Thyroid gland (tissue), 4 donors: ENCODE results near the gene SFXN2. TPM values are rescaled to one million over a fixed set of nuclear protein-coding genes. Genes with fewer than 3 reads are reported as not detected.
A peak's percentile ranks its signal among the peaks of the same experiment; 100 is the strongest.

Source experiments
- DNase-seq, 2 donors: peaks; one replicate each; pipeline ENCODE4 v3.0.0-alpha.2; 2019
- H3K27ac ChIP-seq, 3 donors: fragments of 200-600 bp; sonication (generic); 1 replicate in 2 of 3; 2 replicates in 1 of 3; pipeline ENCODE4 v1.5.1; 2016 to 2019; ENCODE audit warnings: mild to moderate bottlenecking in 1 of 3, moderate library complexity in 1 of 3
- H3K27me3 ChIP-seq: fragments of 200-600 bp; sonication (generic); one replicate; pipeline ENCODE4 v1.5.1; 2019
- H3K36me3 ChIP-seq, 2 donors: fragments of 200-600 bp; sonication (generic); one replicate each; pipeline ENCODE4 v1.5.1; 2016 to 2019
- H3K4me1 ChIP-seq, 2 donors: fragments of 200-600 bp; sonication (generic); one replicate each; pipeline ENCODE4 v1.5.1; 2017 to 2019
- H3K4me3 ChIP-seq, 3 donors: fragments of 200-600 bp; sonication (generic); replicated peaks in 1 of 3; 1 replicate in 2 of 3; 2 replicates in 1 of 3; pipeline ENCODE4 v1.5.1; 2016; ENCODE audit warnings: mild to moderate bottlenecking in 1 of 3
- H3K9me3 ChIP-seq: fragments of 200-600 bp; sonication (generic); one replicate; pipeline ENCODE4 v1.5.1; 2017
- CTCF ChIP-seq, 6 experiments: fragments of 200-600 bp in 3 of 6; fragments of 450-650 bp in 3 of 6; sonication (generic) in 3 of 6; IDR thresholded peaks; one replicate each; pipeline ENCODE4 v1.5.1; 2016 to 2019; ENCODE audit warnings: antibody characterized with exemption in 6 of 6, mild to moderate bottlenecking in 2 of 6, inconsistent platforms in 1 of 6, moderate library complexity in 1 of 6
- POLR2A ChIP-seq, 2 donors: fragments of 450-650 bp; IDR thresholded peaks; one replicate each; pipeline ENCODE4 v1.6.1; 2017; ENCODE audit warnings: antibody characterized with exemption in 2 of 2, mild to moderate bottlenecking in 2 of 2, moderate library complexity in 1 of 2
- WGBS, 2 donors: methylation state at CpG; one replicate each; pipeline ENCODE4 v1.1.5; 2017; 5-methylcytosine and 5-hydroxymethylcytosine counted together
- intact Hi-C: fragments of 100-400 bp; cut with DNase I; formaldehyde crosslinking; loops from one replicate; pipeline ENCODE4 v1.15.1; 2023
- total RNA-seq, 4 donors: library from RNA; depleted of rRNA; stranded (reverse); fragments of >200 nt; gene quantifications; one replicate each; pipeline ENCODE4 v1.2.3, GENCODE V29; 2016

Gene SFXN2
- total RNA-seq, 4 donors from 2014 or later = 5.1 to 38.4 (median 20.9) TPM

- WGBS, 2 donors = 96 to 97% methylated on average over 4 of the region's 4 CpGs
- Histone ChIP-seq H3K4me1 (peaks cover 9% of the 10 kb centered on the region in 2 donors), H3K9me3 (no peaks in the 10 kb centered on the region), H3K36me3 (no peaks in the 10 kb centered on the region), H3K27ac (no peak overlapping the region), H3K4me3 (no peak overlapping the region), H3K27me3 (no peaks in the 10 kb centered on the region)
- no peak for TF ChIP-seq CTCF (IDR thresholded peaks at IDR 0.05)
- intact Hi-C loops = no loop called here
- DNase-seq = no peak
These were observed 9.6 kb downstream of the SFXN2 start for GRCh38 chr10:102723989-102724388.

DNA sequence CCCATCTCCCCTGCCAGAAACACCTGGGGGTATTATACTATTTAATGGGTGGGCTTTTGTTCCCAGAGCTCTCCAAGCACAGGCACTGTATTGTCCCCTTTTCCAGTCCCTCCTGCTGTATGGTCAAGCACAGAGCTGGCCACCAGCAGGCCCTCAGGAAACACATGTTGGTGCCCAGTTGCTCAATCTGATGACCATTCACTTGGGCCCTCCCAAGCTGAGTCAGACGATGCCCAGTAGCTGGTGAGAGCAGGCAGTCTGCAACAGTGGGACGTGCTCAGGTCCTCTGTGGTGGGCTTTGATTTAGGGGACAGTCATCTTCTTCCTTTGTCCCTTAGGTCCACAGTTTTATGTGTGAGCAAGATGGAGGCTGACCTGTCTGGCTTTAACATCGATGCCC lies 11.8 kb downstream of the SFXN2 start:
- no peak overlapping the region for H3K4me3 ChIP-seq
- WGBS, 2 donors = 82% methylated on average over 3 of the region's 3 CpGs
- H3K9me3 ChIP-seq = no peaks in the 10 kb centered on the region
- no peaks in the 10 kb centered on the region for H3K36me3 ChIP-seq
- H3K27me3 ChIP-seq = no peaks in the 10 kb centered on the region
- no peak for TF ChIP-seq CTCF (IDR thresholded peaks at IDR 0.05)
- TF ChIP-seq POLR2A (IDR thresholded peaks at IDR 0.05) = no peak
- H3K4me1 ChIP-seq = peaks cover 5 to 10% of the 10 kb centered on the region in 2 donors
- DNase-seq = no peak
- H3K27ac ChIP-seq = peak overlapping the region in 1 of 3 donors; percentile 22
- intact Hi-C loops = loop anchor here (5.0 kb wide), 3 partner anchors 111 to 341 kb away; partner anchors contain the start of gene CYP17A1

DNA sequence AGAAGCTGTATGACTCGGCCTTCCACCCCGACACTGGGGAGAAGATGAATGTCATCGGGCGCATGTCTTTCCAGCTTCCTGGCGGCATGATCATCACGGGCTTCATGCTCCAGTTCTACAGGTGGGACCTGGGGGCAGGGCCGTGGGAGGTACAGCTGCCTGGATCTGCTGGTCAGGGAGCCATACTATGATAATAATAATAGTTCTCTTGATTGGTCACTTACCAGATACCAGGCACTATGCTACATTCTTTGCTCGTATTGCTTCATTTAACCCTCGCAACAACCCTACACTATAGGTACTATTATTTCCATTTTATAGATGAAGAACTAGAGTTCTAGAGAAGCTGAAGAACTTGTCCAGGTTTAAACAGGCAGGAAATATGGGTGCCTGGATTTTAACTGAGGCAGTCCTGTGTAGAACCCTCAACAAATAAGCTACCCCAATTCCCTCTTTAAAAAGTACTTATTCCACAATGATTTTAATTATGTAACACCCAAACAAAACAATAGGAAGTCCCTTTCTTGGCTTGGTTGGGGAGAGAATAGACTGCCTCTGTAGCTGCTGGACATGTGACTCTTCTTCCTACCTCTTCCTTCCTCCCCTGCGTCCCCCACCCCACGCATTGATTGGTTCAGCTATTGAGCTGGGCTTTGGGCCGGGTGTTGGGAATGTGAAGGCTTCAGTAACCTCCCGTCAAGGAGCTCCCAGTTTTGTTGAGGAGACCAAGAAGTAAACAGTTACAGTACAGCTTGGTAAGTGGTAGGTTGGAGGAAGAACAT lies 12.8 kb downstream of the SFXN2 start:
- no peak for TF ChIP-seq CTCF (IDR thresholded peaks at IDR 0.05)
- TF ChIP-seq POLR2A (IDR thresholded peaks at IDR 0.05) = no peak
- H3K9me3 ChIP-seq = no peaks in the 10 kb centered on the region
- no peak for DNase-seq
- intact Hi-C loops = loop anchor here (5.0 kb wide), 3 partner anchors 110 to 340 kb away; partner anchors contain the start of gene CYP17A1
- H3K4me3 ChIP-seq = no peak overlapping the region
- H3K27me3 ChIP-seq = no peaks in the 10 kb centered on the region
- WGBS, 2 donors = 77 to 80% methylated on average over 13 of the region's 13 CpGs
- H3K36me3 ChIP-seq = no peaks in the 10 kb centered on the region
- H3K4me1 ChIP-seq = peaks cover 14 to 20% of the 10 kb centered on the region in 2 donors
- H3K27ac ChIP-seq = peak overlapping the region in 1 of 3 donors; percentile 17

DNA sequence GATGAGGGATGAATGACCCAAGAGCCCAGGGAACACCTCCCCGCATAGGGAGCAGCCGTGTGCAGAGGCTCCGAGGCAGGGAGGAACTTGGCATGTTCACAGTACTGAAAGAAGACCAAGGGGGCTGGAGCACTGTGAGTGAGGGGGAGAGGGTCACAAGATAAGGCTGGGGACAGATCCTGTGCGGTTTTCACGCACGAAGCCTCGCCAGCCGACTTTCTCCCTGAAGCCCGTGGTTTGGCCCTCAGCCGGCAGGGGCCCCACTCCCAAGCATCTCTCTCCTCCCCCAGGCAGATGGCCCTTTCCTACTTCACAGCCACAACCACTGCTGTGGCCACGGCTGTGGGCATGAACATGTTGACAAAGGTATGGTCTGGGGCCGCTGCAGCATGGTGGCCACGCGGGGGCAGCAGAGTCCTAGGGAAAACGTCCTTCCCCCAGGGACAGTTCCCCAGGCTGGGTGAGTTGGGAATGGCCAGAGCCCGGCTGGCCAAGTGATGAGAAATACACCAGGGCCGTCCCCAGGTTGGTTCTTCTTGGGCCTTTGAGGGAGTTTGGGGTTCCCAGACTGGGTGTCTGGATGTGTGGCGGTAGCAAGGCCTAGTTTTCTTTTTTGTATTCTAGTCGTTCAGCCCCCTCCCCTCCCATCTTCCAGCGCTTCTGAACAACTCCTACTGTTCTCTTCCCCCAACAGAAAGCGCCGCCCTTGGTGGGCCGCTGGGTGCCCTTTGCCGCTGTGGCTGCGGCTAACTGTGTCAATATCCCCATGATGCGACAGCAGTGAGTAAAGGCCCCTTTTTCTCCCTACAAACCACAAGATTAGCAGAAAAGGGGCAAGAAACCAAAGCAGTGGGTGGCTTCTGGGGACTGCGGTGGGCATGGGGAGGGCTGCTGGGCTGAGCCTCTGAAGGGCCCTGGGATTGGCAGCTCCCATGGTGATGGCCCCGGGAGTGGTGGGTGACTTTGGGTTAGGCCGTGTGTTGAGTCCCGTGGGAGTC lies 14.9 kb downstream of the SFXN2 start:
- H3K4me3 ChIP-seq = no peak overlapping the region
- peak overlapping the region in 1 of 3 donors; percentile 79 for H3K27ac ChIP-seq
- intact Hi-C loops = loop anchor here (5.0 kb wide), 3 partner anchors 108 to 338 kb away; partner anchors contain the start of gene CYP17A1
- TF ChIP-seq CTCF (IDR thresholded peaks at IDR 0.05) = peak; percentile 77 to 94 (median 90)
- TF ChIP-seq POLR2A (IDR thresholded peaks at IDR 0.05) = no peak
- H3K36me3 ChIP-seq = no peaks in the 10 kb centered on the region
- no peaks in the 10 kb centered on the region for H3K9me3 ChIP-seq
- H3K27me3 ChIP-seq = no peaks in the 10 kb centered on the region
- H3K4me1 ChIP-seq = peaks cover 18 to 32% of the 10 kb centered on the region in 2 donors
- 53 to 62% methylated on average over 28 to 30 of the region's 30 CpGs for WGBS, 2 donors
- peak; percentile 90 to 91 for DNase-seq
